GM18505 (cell line): ENCODE data around the gene E4F1.

Experiments used
- ATAC-seq: cut with Tn5 transposase; IDR thresholded peaks from one replicate; pipeline ENCODE4 v1.9.1; 2021; ENCODE audit not compliant: unreplicated experiment
- POLR2A ChIP-seq: IDR thresholded peaks from 4 replicates; pipeline ENCODE4 v1.6.1; 2011; ENCODE audit warnings: borderline replicate concordance; ENCODE audit not compliant: insufficient read depth, insufficient read length; ENCODE audit errors: extremely low read depth

Gene E4F1

DNA sequence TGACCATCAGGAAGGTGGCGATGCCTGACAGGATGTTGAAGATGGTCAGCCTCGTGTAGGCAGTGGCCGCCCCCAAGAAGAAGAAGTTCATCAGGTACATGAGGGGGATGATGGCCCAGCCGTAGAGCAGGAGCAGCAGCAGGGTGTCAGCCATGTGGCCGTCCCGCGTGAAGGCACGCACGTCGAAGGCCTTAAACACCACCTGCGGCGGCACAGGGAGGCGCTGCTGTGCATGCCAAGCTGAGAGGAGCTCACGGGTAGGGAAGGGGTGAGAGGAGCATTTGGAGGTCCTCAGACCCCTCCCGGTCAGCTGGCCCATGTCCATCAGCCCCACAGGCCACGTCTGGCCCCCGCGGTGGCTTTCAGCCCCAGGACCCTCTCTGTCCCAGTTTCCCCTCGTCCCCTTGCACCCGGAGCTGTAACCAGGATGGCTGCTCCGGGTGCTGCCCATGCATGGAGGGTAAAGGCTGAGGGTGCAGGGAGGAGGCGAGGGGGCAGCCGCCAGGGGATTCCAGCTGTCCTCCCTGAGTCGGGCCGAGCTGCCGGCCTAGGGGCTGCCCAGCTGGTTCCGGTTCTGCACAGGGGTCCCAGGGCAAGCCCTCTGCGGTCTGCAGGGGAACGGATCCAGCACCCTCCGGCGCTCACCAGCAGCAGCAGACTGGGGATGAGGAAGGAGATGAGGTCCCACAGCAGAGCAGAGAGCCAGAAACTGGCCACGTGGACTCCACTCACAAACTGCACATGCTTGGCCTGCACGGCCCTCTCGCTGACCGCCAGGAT, 61.6 kb downstream of the E4F1 start:
- no peak for TF ChIP-seq POLR2A
- no peak for ATAC-seq
